ENCODE data around the gene MSMB. TPM values are rescaled to one million over a fixed set of nuclear protein-coding genes. Genes with fewer than 3 reads are reported as not detected.
"Not testable (repeated sequence)": the region's sequence is repeated elsewhere in the genome, so short reads cannot be mapped to it uniquely, and the experiment has no call there.

The MSMB gene
- polyA plus RNA-seq, 1 of the 3 experiments (the other 2 are of a cell fraction): not detected

DNA sequence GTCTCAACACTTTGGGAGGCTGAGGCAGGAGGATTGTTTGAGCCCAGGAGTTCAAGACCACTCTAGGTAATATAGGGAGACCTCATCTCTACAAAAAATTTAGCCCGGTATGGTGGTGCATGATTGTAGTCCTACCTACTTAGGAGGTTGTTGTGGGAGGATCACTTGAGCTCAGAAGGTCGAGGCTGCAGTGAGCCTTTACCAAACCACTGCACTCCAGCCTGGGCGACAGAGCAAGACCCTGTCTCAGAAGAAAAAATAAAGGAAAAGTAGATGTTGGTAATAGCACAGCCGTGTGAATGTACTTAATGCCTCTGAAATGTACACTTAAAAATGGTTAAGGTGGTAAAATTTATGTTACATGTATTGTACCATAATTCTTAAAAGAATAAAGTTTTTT, 48.5 kb downstream of the MSMB start:
- no peaks in the 10 kb centered on the region for H3K4me1 ChIP-seq (ENCODE audit: control insufficient read depth in 1 of 2, insufficient read depth in 2 of 2, low read depth in 1 of 2, low read length in 1 of 2)
- H3K79me2 ChIP-seq (ENCODE audit: insufficient read depth): peaks cover 29% of the 10 kb centered on the region
- DNase-seq: no peak
- H3K9ac ChIP-seq: no peak overlapping the region
- peaks cover 4% of the 10 kb centered on the region; the same call in 1 of the 2 replicates for H4K20me1 ChIP-seq (ENCODE audit: insufficient read depth)
- no peaks in the 10 kb centered on the region for H3K9me3 ChIP-seq
- no peaks in the 10 kb centered on the region for H3K27me3 ChIP-seq (ENCODE audit: insufficient read depth)
- peaks cover 15% of the 10 kb centered on the region for H3F3A ChIP-seq (replicated peaks; ENCODE audit: insufficient read depth)
- H3K36me3 ChIP-seq (replicated peaks in 1 of 2; ENCODE audit: control insufficient read depth in 1 of 2, insufficient read depth in 2 of 2, low read length in 1 of 2): peaks cover 35 to 55% of the 10 kb centered on the region in 2 experiments
- H3K4me3 ChIP-seq (ENCODE audit: low read depth in 2 of 2, low read length in 1 of 2): no peak overlapping the region
- no peak overlapping the region for H3K4me2 ChIP-seq
- no peak overlapping the region for H3K27ac ChIP-seq (ENCODE audit: low read depth in 2 of 2, low read length in 1 of 2)
- 96% methylated on average over 4 of the region's 4 CpGs for WGBS (ENCODE audit: low lambda C conversion rate)
- TF ChIP-seq MEF2A (IDR thresholded peaks at IDR 0.05; ENCODE audit: borderline replicate concordance, low read depth): no peak
- TF ChIP-seq EZH2phosphoT487 (IDR thresholded peaks at IDR 0.05; ENCODE audit: borderline replicate concordance, low read depth): no peak
- TF ChIP-seq, protein P1, sequence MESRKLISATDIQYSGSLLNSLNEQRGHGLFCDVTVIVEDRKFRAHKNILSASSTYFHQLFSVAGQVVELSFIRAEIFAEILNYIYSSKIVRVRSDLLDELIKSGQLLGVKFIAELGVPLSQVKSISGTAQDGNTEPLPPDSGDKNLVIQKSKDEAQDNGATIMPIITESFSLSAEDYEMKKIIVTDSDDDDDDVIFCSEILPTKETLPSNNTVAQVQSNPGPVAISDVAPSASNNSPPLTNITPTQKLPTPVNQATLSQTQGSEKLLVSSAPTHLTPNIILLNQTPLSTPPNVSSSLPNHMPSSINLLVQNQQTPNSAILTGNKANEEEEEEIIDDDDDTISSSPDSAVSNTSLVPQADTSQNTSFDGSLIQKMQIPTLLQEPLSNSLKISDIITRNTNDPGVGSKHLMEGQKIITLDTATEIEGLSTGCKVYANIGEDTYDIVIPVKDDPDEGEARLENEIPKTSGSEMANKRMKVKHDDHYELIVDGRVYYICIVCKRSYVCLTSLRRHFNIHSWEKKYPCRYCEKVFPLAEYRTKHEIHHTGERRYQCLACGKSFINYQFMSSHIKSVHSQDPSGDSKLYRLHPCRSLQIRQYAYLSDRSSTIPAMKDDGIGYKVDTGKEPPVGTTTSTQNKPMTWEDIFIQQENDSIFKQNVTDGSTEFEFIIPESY (IDR thresholded peaks at IDR 0.05; ENCODE audit: borderline replicate concordance, low read depth): no peak
- TF ChIP-seq, protein P2, sequence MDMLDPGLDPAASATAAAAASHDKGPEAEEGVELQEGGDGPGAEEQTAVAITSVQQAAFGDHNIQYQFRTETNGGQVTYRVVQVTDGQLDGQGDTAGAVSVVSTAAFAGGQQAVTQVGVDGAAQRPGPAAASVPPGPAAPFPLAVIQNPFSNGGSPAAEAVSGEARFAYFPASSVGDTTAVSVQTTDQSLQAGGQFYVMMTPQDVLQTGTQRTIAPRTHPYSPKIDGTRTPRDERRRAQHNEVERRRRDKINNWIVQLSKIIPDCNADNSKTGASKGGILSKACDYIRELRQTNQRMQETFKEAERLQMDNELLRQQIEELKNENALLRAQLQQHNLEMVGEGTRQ (IDR thresholded peaks at IDR 0.05; ENCODE audit: borderline replicate concordance, low read depth, low read length): no peak
- no peak for TF ChIP-seq NRF1 (IDR thresholded peaks at IDR 0.05; ENCODE audit: low read depth, low read length)
- no peak for TF ChIP-seq FOXJ3 (CRISPR knock-in tag; IDR thresholded peaks at IDR 0.05)
- TF ChIP-seq RFX5 (IDR thresholded peaks at IDR 0.05; ENCODE audit: low read length): no peak
- no peak for TF ChIP-seq GATA2 (CRISPR knock-in tag; IDR thresholded peaks at IDR 0.05)
- no peak for TF ChIP-seq TCF12 (IDR thresholded peaks at IDR 0.05)
- TF ChIP-seq, protein P3, sequence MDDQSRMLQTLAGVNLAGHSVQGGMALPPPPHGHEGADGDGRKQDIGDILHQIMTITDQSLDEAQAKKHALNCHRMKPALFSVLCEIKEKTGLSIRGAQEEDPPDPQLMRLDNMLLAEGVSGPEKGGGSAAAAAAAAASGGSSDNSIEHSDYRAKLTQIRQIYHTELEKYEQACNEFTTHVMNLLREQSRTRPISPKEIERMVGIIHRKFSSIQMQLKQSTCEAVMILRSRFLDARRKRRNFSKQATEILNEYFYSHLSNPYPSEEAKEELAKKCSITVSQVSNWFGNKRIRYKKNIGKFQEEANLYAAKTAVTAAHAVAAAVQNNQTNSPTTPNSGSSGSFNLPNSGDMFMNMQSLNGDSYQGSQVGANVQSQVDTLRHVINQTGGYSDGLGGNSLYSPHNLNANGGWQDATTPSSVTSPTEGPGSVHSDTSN (IDR thresholded peaks at IDR 0.05): no peak
- TF ChIP-seq TAF1 (IDR thresholded peaks at IDR 0.05; ENCODE audit: borderline replicate concordance, low read depth, low read length): no peak
- no peak for TF ChIP-seq SIN3A (IDR thresholded peaks at IDR 0.05; ENCODE audit: borderline replicate concordance, low read depth, low read length)
- no peak for TF ChIP-seq POLR2AphosphoS5 (IDR thresholded peaks at IDR 0.05; ENCODE audit: low read depth, low read length)
- TF ChIP-seq RAD21 (IDR thresholded peaks at IDR 0.05; ENCODE audit: low read length): no peak
- no peak for TF ChIP-seq JUND (IDR thresholded peaks at IDR 0.05)
- TF ChIP-seq, protein P4, sequence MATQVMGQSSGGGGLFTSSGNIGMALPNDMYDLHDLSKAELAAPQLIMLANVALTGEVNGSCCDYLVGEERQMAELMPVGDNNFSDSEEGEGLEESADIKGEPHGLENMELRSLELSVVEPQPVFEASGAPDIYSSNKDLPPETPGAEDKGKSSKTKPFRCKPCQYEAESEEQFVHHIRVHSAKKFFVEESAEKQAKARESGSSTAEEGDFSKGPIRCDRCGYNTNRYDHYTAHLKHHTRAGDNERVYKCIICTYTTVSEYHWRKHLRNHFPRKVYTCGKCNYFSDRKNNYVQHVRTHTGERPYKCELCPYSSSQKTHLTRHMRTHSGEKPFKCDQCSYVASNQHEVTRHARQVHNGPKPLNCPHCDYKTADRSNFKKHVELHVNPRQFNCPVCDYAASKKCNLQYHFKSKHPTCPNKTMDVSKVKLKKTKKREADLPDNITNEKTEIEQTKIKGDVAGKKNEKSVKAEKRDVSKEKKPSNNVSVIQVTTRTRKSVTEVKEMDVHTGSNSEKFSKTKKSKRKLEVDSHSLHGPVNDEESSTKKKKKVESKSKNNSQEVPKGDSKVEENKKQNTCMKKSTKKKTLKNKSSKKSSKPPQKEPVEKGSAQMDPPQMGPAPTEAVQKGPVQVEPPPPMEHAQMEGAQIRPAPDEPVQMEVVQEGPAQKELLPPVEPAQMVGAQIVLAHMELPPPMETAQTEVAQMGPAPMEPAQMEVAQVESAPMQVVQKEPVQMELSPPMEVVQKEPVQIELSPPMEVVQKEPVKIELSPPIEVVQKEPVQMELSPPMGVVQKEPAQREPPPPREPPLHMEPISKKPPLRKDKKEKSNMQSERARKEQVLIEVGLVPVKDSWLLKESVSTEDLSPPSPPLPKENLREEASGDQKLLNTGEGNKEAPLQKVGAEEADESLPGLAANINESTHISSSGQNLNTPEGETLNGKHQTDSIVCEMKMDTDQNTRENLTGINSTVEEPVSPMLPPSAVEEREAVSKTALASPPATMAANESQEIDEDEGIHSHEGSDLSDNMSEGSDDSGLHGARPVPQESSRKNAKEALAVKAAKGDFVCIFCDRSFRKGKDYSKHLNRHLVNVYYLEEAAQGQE (IDR thresholded peaks at IDR 0.05; ENCODE audit: low read depth, low read length): no peak
- no peak for TF ChIP-seq YY1 (IDR thresholded peaks at IDR 0.05; ENCODE audit: low read depth)
- TF ChIP-seq SMC3 (IDR thresholded peaks at IDR 0.05; ENCODE audit: low read depth, low read length): no peak
- no peak for TF ChIP-seq EP300 (IDR thresholded peaks at IDR 0.05; ENCODE audit: borderline replicate concordance in 1 of 2, low read depth in 1 of 2, low read length in 1 of 2)
- TF ChIP-seq MXI1 (IDR thresholded peaks at IDR 0.05; ENCODE audit: low read depth, low read length): no peak
- ChIA-PET POLR2A (interaction anchor here (0.6 kb wide), 1 partner anchor 17 kb away, joined by 4 read pairs; no protein-coding TSS in a partner anchor), CTCF (no interaction called here)
- no peaks in the 10 kb centered on the region for H3K9me2 ChIP-seq
- H2AFZ ChIP-seq (ENCODE audit: low read depth): no peak overlapping the region

DNA sequence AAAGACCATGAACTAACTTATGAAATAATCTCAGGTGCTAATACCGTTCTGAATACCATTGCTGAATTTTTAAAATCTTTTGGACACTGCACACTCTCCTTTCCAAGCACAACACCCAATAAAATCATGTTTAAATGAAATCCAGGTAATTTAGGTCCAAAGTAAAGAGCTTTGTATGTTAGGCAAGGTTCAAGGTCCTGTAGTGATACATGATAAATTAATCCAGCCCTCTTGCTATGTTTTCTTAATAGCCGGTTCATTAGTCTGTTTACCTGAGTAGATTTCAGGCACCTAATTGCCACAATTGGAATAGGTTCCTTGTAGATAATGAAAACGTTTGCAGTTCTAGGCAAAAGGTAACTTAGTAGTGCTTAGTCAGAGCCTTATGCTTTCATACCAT, 60.5 kb downstream of the MSMB start:
- H3K4me3 ChIP-seq (ENCODE audit: low read depth in 2 of 2, low read length in 1 of 2); POLR2A ChIA-PET; H3K27me3 ChIP-seq (ENCODE audit: insufficient read depth); H4K20me1 ChIP-seq (ENCODE audit: insufficient read depth); CTCF ChIA-PET; H3K9me3 ChIP-seq; H3K4me2 ChIP-seq; H3K27ac ChIP-seq (ENCODE audit: low read depth in 2 of 2, low read length in 1 of 2); H3F3A ChIP-seq (replicated peaks; ENCODE audit: insufficient read depth); H2AFZ ChIP-seq (ENCODE audit: low read depth); H3K4me1 ChIP-seq (ENCODE audit: control insufficient read depth in 1 of 2, insufficient read depth in 2 of 2, low read depth in 1 of 2, low read length in 1 of 2); DNase-seq; H3K9ac ChIP-seq; H3K9me2 ChIP-seq: not testable (repeated sequence)
- Histone ChIP-seq H3K36me3 (replicated peaks in 1 of 2; ENCODE audit: control insufficient read depth in 1 of 2, insufficient read depth in 2 of 2, low read length in 1 of 2) (peaks cover 26 to 29% of the 10 kb centered on the region in 2 experiments), H3K79me2 (ENCODE audit: insufficient read depth) (peaks cover 36% of the 10 kb centered on the region)
- 90% methylated on average over 3 of the region's 3 CpGs for WGBS (ENCODE audit: low lambda C conversion rate)
